IMR-90 (cell line): ENCODE measurements around the gene MRPL10. TPM values are rescaled to one million over a fixed set of nuclear protein-coding genes. Genes with fewer than 3 reads are reported as not detected.

Experiments used
- ATAC-seq: fragments of 200-7000 bp; cut with Tn5 transposase; 2 replicates; pipeline ENCODE4 v1.9.1; 2020; ENCODE audit warnings: low read depth, mild to moderate bottlenecking, moderate library complexity
- BruUV-seq: library from RNA; stranded (reverse); fragments of 400-500 nt; replicated peaks from 2 replicates; lab custom pipeline; 2021; lab: Mats Ljungman, UMichigan
- CTCF ChIA-PET: fragments of 300-600 bp; formaldehyde crosslinking; extraction: SDS; loops from one replicate; lab custom pipeline; 2021; ENCODE audit warnings: antibody characterized with exemption; lab: Yijun Ruan, JAX
- POLR2A ChIA-PET: fragments of 300-600 bp; sonication (Branson Sonifier 250); formaldehyde crosslinking; loops from one replicate; lab custom pipeline; 2022; ENCODE audit warnings: antibody characterized with exemption; ENCODE audit not compliant: unreplicated experiment; lab: Charles Lee
- DNase-seq: peaks from one replicate; pipeline ENCODE4 v3.0.0; 2013
- H2AFZ ChIP-seq: replicated peaks from 2 replicates; pipeline ENCODE3; 2013; ENCODE audit warnings: low read length, mild to moderate bottlenecking; ENCODE audit not compliant: poor library complexity
- H2AK5ac ChIP-seq: 2 replicates; pipeline ENCODE4 v1.6.1; 2013; ENCODE audit warnings: low read depth, low read length, inconsistent platforms
- H2AK9ac ChIP-seq: replicated peaks from 2 replicates; pipeline ENCODE3; 2013; ENCODE audit warnings: mild to moderate bottlenecking, low read depth, low read length, moderate library complexity; ENCODE audit not compliant: poor library complexity
- H2BK120ac ChIP-seq: 2 replicates; pipeline ENCODE4 v1.6.1; 2013; ENCODE audit warnings: low read depth, low read length, inconsistent platforms
- H2BK15ac ChIP-seq: 3 replicates; pipeline ENCODE4 v1.6.1; 2013; ENCODE audit warnings: low read depth, low read length, inconsistent platforms
- H2BK20ac ChIP-seq: 2 replicates; pipeline ENCODE4 v1.6.1; 2013; ENCODE audit warnings: low read depth, mild to moderate bottlenecking, inconsistent platforms, low read length, moderate library complexity
- H2BK5ac ChIP-seq: 2 replicates; pipeline ENCODE4 v1.6.1; 2013; ENCODE audit warnings: mild to moderate bottlenecking, low read depth, low read length, inconsistent platforms; ENCODE audit not compliant: poor library complexity, severe bottlenecking
- H3K14ac ChIP-seq: replicated peaks from 2 replicates; pipeline ENCODE4 v1.6.1; 2013; ENCODE audit warnings: low read depth, low read length, inconsistent platforms
- H3K18ac ChIP-seq: 2 replicates; pipeline ENCODE4 v1.6.1; 2013; ENCODE audit warnings: low read depth, low read length, control low read depth
- H3K23ac ChIP-seq: 2 replicates; pipeline ENCODE4 v1.6.1; 2013; ENCODE audit warnings: low read depth, low read length, inconsistent platforms
- H3K27ac ChIP-seq: 2 replicates; pipeline ENCODE4 v1.5.1; 2013; ENCODE audit warnings: mild to moderate bottlenecking, control low read depth, low read length; ENCODE audit not compliant: insufficient read depth
- H3K27me3 ChIP-seq: 2 replicates; pipeline ENCODE4 v1.6.1; 2013; ENCODE audit warnings: low read length; ENCODE audit not compliant: control insufficient read depth, insufficient read depth
- H3K36me3 ChIP-seq: 2 replicates; pipeline ENCODE4 v1.6.1; 2013; ENCODE audit warnings: low read length, mixed read lengths; ENCODE audit not compliant: control insufficient read depth, insufficient read depth
- H3K4ac ChIP-seq: 2 replicates; pipeline ENCODE4 v1.6.1; 2013; ENCODE audit warnings: low read depth, low read length, inconsistent platforms
- H3K4me1 ChIP-seq: 2 replicates; pipeline ENCODE4 v1.6.1; 2013; ENCODE audit warnings: low read length, mixed read lengths; ENCODE audit not compliant: control insufficient read depth, insufficient read depth
- H3K4me2 ChIP-seq: 2 replicates; pipeline ENCODE4 v1.6.1; 2013; ENCODE audit warnings: low read depth, mild to moderate bottlenecking, control low read depth, low read length, moderate library complexity
- H3K4me3 ChIP-seq: 2 replicates; pipeline ENCODE4 v1.5.1; 2013; ENCODE audit warnings: low read depth, mild to moderate bottlenecking, control low read depth, low read length, moderate library complexity; ENCODE audit not compliant: insufficient read depth
- H3K56ac ChIP-seq: 2 replicates; pipeline ENCODE4 v1.6.1; 2013; ENCODE audit warnings: low read length, inconsistent platforms; ENCODE audit not compliant: insufficient read depth; ENCODE audit errors: extremely low read depth
- H3K79me1 ChIP-seq, 2 experiments: 2 replicates each; pipeline ENCODE4 v1.6.1; 2013; ENCODE audit warnings: low read length in 2 of 2, inconsistent platforms in 1 of 2, low read depth in 1 of 2
- H3K9ac ChIP-seq: 2 replicates; pipeline ENCODE4 v1.6.1; 2013; ENCODE audit warnings: low read depth, low read length, control low read depth
- H3K9me1 ChIP-seq: 2 replicates; pipeline ENCODE4 v1.6.1; 2013; ENCODE audit warnings: low read length, inconsistent platforms; ENCODE audit not compliant: insufficient read depth
- H3K9me3 ChIP-seq: 2 replicates; pipeline ENCODE4 v1.6.1; 2013; ENCODE audit warnings: low read length; ENCODE audit not compliant: control insufficient read depth, insufficient read depth
- H4K20me1 ChIP-seq: 2 replicates; pipeline ENCODE4 v1.6.1; 2013; ENCODE audit warnings: low read length, inconsistent platforms; ENCODE audit not compliant: insufficient read depth
- H4K5ac ChIP-seq: 2 replicates; pipeline ENCODE4 v1.6.1; 2013; ENCODE audit warnings: mild to moderate bottlenecking, low read depth, low read length, control low read depth
- H4K8ac ChIP-seq, 2 experiments: 2 replicates each; pipeline ENCODE4 v1.6.1; 2013; ENCODE audit warnings: low read depth in 2 of 2, low read length in 2 of 2, control low read depth in 1 of 2, inconsistent platforms in 1 of 2
- H4K91ac ChIP-seq: 2 replicates; pipeline ENCODE4 v1.6.1; 2013; ENCODE audit warnings: low read depth, low read length, inconsistent platforms; ENCODE audit not compliant: insufficient read depth
- BHLHE40 ChIP-seq: fragments of 150-350 bp; IDR thresholded peaks from 2 replicates; pipeline ENCODE4 v1.6.1; 2016; ENCODE audit warnings: mild to moderate bottlenecking, low read depth, low read length
- CEBPB ChIP-seq: IDR thresholded peaks from 2 replicates; pipeline ENCODE4 v1.6.1; 2012; ENCODE audit warnings: low read depth, low read length, improper control_type of control experiment
- ELK1 ChIP-seq: fragments of 150-350 bp; IDR thresholded peaks from 2 replicates; pipeline ENCODE4 v1.6.1; 2016; ENCODE audit warnings: low read depth, mild to moderate bottlenecking, low read length, moderate library complexity, borderline replicate concordance
- FOS ChIP-seq: fragments of 150-350 bp; IDR thresholded peaks from 2 replicates; pipeline ENCODE4 v1.6.1; 2016; ENCODE audit warnings: low read depth, low read length
- MAFK ChIP-seq: IDR thresholded peaks from 2 replicates; pipeline ENCODE4 v1.6.1; 2012; ENCODE audit warnings: low read depth, low read length, improper control_type of control experiment
- MAZ ChIP-seq: IDR thresholded peaks from 2 replicates; pipeline ENCODE4 v1.6.1; 2012; ENCODE audit warnings: low read depth, mild to moderate bottlenecking, low read length, improper control_type of control experiment, moderate library complexity, borderline replicate concordance
- MXI1 ChIP-seq: IDR thresholded peaks from 2 replicates; pipeline ENCODE4 v1.6.1; 2012; ENCODE audit warnings: low read depth, mild to moderate bottlenecking, low read length, moderate library complexity, borderline replicate concordance
- NFE2L2 ChIP-seq: fragments of 150-350 bp; IDR thresholded peaks from 2 replicates; pipeline ENCODE4 v1.6.1; 2016; ENCODE audit warnings: low read depth, mild to moderate bottlenecking, low read length
- RAD21 ChIP-seq: IDR thresholded peaks from 2 replicates; pipeline ENCODE4 v1.6.1; 2012; ENCODE audit warnings: low read length, improper control_type of control experiment
- RCOR1 ChIP-seq: IDR thresholded peaks from 2 replicates; pipeline ENCODE4 v1.6.1; 2012; ENCODE audit warnings: mild to moderate bottlenecking, low read length, improper control_type of control experiment; ENCODE audit not compliant: insufficient replicate concordance
- RFX5 ChIP-seq: IDR thresholded peaks from 2 replicates; pipeline ENCODE4 v1.8.0; 2012; ENCODE audit warnings: low read depth, mild to moderate bottlenecking, low read length, moderate library complexity
- SMC3 ChIP-seq: fragments of 150-350 bp; IDR thresholded peaks from 2 replicates; pipeline ENCODE4 v1.6.1; 2016; ENCODE audit warnings: low read depth, mild to moderate bottlenecking, antibody characterized with exemption, low read length, moderate library complexity
- WGBS, 2 experiments: methylation state at CpG; one replicate each; pipeline versions ENCODE4 v1.1.5 to v1.1.7; 2013; ENCODE audit warnings: missing lambda C conversion rate in 2 of 2; ENCODE audit not compliant: insufficient read length in 1 of 2; ENCODE audit errors: extremely low coverage in 2 of 2; 5-methylcytosine and 5-hydroxymethylcytosine counted together
- dilution Hi-C: fragments of 300-500 bp; cut with HindIII; formaldehyde crosslinking; loops from one replicate; pipeline ENCODE4 v1.14.3; 2018; ENCODE audit warnings: low sequenced_read_pairs; ENCODE audit not compliant: unreplicated experiment
- in situ Hi-C: fragments of 300-500 bp; cut with MboI; formaldehyde crosslinking; loops from 3 replicates; pipeline ENCODE4 v1.14.3; 2019; ENCODE audit warnings: low sequenced_read_pairs, inconsistent platforms, mixed read lengths
- intact Hi-C: fragments of 100-400 bp; cut with micrococcal nuclease; formaldehyde crosslinking; loops from 2 replicates; pipeline ENCODE4 v1.10.0; 2022
- polyA plus RNA-seq, 3 experiments: library from polyadenylated mRNA; depleted of rRNA; stranded (reverse); fragments of >200 nt; gene quantifications; 2 replicates each; pipeline ENCODE4 v1.2.3, GENCODE V29; 2012; ENCODE audit warnings: low replicate concordance in 1 of 3
- total RNA-seq: library from RNA; depleted of rRNA; stranded (reverse); fragments of >200 nt; gene quantifications from 2 replicates; pipeline ENCODE4 v1.2.3, GENCODE V29; 2012
- TF ChIP-seq, protein P1 (sequence below): conservative IDR thresholded peaks from 2 replicates; pipeline ENCODE4 v1.5.1; 2012; ENCODE audit warnings: mild to moderate bottlenecking, low read depth, low read length, improper control_type of control experiment
- TF ChIP-seq, protein P2 (sequence below): fragments of 150-350 bp; IDR thresholded peaks from 2 replicates; pipeline ENCODE4 v1.6.1; 2017; ENCODE audit warnings: mild to moderate bottlenecking, antibody characterized with exemption, low read length, low read depth

The MRPL10 gene
- total and polyA plus RNA-seq, 2 of the 4 experiments (the other 2 are of a cell fraction), result 32.3 to 61.8 TPM

DNA sequence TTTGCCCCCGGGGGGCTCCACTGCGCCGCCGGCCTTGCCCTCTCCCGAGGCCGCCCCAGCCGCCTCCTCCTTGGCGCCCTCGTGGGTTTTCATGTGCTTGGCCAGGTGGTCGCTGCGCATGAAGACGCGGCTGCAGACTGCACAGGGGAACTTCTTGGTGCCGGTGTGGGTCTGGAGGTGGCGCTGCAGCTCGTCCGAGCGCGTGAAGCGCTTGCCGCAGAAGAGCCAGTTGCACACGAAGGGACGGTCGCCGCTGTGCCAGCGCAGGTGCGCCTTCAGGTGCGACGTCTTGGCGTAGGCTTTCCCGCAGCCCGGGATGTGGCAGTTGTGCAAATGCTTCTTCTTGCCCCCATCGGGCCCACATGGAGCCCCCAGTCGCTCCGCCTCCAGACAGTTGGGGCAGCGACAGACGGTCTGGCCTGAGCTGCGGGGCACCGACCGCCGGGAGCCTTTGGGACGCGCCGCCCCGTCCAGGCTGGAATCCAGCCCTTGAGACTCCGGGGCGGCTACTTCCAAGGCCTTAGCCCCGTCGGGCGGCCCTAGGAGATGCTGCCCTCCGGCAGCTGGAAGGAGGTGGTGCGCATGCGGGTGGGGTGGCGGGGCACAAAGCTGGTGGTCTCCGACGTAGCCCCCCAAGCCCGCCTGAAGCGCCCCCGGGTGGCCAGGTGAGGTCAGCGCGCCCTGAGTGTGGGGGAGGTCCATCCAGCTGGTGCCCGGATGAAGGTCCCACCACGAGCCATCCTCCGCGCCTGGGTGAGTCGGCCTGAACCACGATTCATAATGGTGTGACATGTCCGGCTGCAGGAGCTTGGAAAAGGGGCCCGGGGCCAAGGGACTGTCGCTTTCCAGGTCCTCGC lies 16.2 kb upstream of the MRPL10 start:
- POLR2A ChIA-PET, result no interaction called here
- Histone ChIP-seq H3K9me3 (no peaks in the 10 kb centered on the region), H3K79me1 (no peaks in the 10 kb centered on the region), H3K27me3 (peaks cover 68% of the 10 kb centered on the region), H3K18ac (no peak overlapping the region), H2AK9ac (no peak overlapping the region), H3K4ac (no peak overlapping the region), H2BK5ac (no peak overlapping the region), H3K27ac (no peak overlapping the region), H3K36me3 (no peaks in the 10 kb centered on the region), H3K4me3 (no peak overlapping the region), H3K56ac (no peak overlapping the region), H3K4me1 (no peaks in the 10 kb centered on the region), H3K14ac (no peak overlapping the region), H3K9me1 (no peaks in the 10 kb centered on the region), H3K4me2 (no peak overlapping the region), H4K20me1 (no peaks in the 10 kb centered on the region), H4K5ac (no peak overlapping the region), H2AFZ (peak overlapping the region; percentile 46), H4K8ac (no peak overlapping the region), H4K91ac (no peak overlapping the region), H2BK15ac (no peak overlapping the region), H3K9ac (no peak overlapping the region), H3K23ac (no peak overlapping the region), H2AK5ac (no peak overlapping the region), H2BK20ac (no peak overlapping the region), H2BK120ac (no peak overlapping the region)
- dilution Hi-C loops (no loop called here), in situ Hi-C loops (no loop called here), intact Hi-C loops (no loop called here)
- no TSS peak for BruUV-seq
- CTCF ChIA-PET, result interaction anchor here (1.2 kb wide), 1 partner anchor 44 kb away, joined by 3 read pairs; no protein-coding TSS in a partner anchor
- DNase-seq (no peak), ATAC-seq (no peak)
- 23% methylated on average over 52 of the region's 71 CpGs; no CpG with 5 or more reads in 1 of the 2 experiments for WGBS, 2 experiments
- TF ChIP-seq, protein P1, sequence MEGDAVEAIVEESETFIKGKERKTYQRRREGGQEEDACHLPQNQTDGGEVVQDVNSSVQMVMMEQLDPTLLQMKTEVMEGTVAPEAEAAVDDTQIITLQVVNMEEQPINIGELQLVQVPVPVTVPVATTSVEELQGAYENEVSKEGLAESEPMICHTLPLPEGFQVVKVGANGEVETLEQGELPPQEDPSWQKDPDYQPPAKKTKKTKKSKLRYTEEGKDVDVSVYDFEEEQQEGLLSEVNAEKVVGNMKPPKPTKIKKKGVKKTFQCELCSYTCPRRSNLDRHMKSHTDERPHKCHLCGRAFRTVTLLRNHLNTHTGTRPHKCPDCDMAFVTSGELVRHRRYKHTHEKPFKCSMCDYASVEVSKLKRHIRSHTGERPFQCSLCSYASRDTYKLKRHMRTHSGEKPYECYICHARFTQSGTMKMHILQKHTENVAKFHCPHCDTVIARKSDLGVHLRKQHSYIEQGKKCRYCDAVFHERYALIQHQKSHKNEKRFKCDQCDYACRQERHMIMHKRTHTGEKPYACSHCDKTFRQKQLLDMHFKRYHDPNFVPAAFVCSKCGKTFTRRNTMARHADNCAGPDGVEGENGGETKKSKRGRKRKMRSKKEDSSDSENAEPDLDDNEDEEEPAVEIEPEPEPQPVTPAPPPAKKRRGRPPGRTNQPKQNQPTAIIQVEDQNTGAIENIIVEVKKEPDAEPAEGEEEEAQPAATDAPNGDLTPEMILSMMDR, result peak; percentile 38
- TF ChIP-seq NFE2L2 (no peak), RAD21 (peak; percentile 41), MAZ (no peak), MAFK (no peak), CEBPB (no peak), FOS (no peak), RCOR1 (no peak), BHLHE40 (no peak), MXI1 (no peak), ELK1 (no peak), SMC3 (0 out of 2 replicates have a peak, but pooled peaks have one; percentile 30), RFX5 (no peak)
- TF ChIP-seq, protein P2, sequence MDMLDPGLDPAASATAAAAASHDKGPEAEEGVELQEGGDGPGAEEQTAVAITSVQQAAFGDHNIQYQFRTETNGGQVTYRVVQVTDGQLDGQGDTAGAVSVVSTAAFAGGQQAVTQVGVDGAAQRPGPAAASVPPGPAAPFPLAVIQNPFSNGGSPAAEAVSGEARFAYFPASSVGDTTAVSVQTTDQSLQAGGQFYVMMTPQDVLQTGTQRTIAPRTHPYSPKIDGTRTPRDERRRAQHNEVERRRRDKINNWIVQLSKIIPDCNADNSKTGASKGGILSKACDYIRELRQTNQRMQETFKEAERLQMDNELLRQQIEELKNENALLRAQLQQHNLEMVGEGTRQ, result no peak
